SU-DHL-6 (cell line): ENCODE results near the gene GRIN3B.

Experiments used
- H2AFZ ChIP-seq: fragments of 200-600 bp; sonication (generic); 2 replicates; pipeline ENCODE4 v1.6.1; 2014; ENCODE audit warnings: low read depth, mild to moderate bottlenecking, moderate library complexity, mixed read lengths, antibody characterized with exemption, low read length; ENCODE audit not compliant: severe bottlenecking
- H3F3A ChIP-seq: fragments of 200-600 bp; shearing (Covaris generic); 2 replicates; pipeline ENCODE4 v1.6.0; 2016; ENCODE audit warnings: antibody characterized with exemption, mild to moderate bottlenecking; ENCODE audit not compliant: insufficient read depth
- H3K27ac ChIP-seq: fragments of 200-600 bp; sonication (generic); 2 replicates; pipeline ENCODE4 v1.5.1; 2016; ENCODE audit warnings: low read depth, mild to moderate bottlenecking, low read length, moderate library complexity, mixed read lengths
- H3K27me3 ChIP-seq: fragments of 200-600 bp; sonication (generic), shearing (Covaris generic); 2 replicates; pipeline ENCODE4 v1.6.0; 2014; ENCODE audit warnings: mild to moderate bottlenecking, low read length
- H3K36me3 ChIP-seq: fragments of 200-600 bp; sonication (generic); 2 replicates; pipeline ENCODE4 v1.6.1; 2014; ENCODE audit warnings: mild to moderate bottlenecking, low read length, mixed read lengths
- H3K4me2 ChIP-seq: fragments of 300-600, 200-600 bp; shearing (Covaris generic), sonication (generic); 2 replicates; pipeline ENCODE4 v1.6.0; 2014; ENCODE audit warnings: low read length, low read depth, mild to moderate bottlenecking; ENCODE audit not compliant: poor library complexity, severe bottlenecking
- H3K4me3 ChIP-seq: fragments of 200-600 bp; sonication (generic); 2 replicates; pipeline ENCODE4 v1.5.1; 2014; ENCODE audit warnings: antibody characterized with exemption, low read length, mild to moderate bottlenecking, mixed read lengths; ENCODE audit not compliant: insufficient read depth, poor library complexity, severe bottlenecking
- H3K79me2 ChIP-seq: fragments of 200-600 bp; sonication (generic); 2 replicates; pipeline ENCODE4 v1.6.1; 2014; ENCODE audit warnings: mild to moderate bottlenecking, low read length, moderate library complexity; ENCODE audit not compliant: insufficient read depth
- H3K9ac ChIP-seq: fragments of 200-600 bp; sonication (generic); 2 replicates; pipeline ENCODE4 v1.7.0; 2014; ENCODE audit warnings: mild to moderate bottlenecking, low read length
- H3K9me2 ChIP-seq: fragments of 200-600 bp; sonication (generic); replicated peaks from 2 replicates; pipeline ENCODE4 v1.6.1; 2014; ENCODE audit warnings: low read length; ENCODE audit not compliant: insufficient read depth
- H3K9me3 ChIP-seq: fragments of 200-600 bp; sonication (generic); 2 replicates; pipeline ENCODE4 v1.6.1; 2014; ENCODE audit warnings: low read length, mixed read lengths; ENCODE audit not compliant: insufficient read depth
- H4K20me1 ChIP-seq: fragments of 200-600 bp; sonication (generic); 2 replicates; pipeline ENCODE4 v1.6.1; 2014; ENCODE audit warnings: low read depth, mild to moderate bottlenecking, antibody characterized with exemption, low read length, moderate library complexity, mixed read lengths
- CTCF ChIP-seq: fragments of 200-600 bp; sonication (generic); IDR thresholded peaks from one replicate; pipeline ENCODE4 v1.5.1; 2017; ENCODE audit warnings: antibody characterized with exemption, mild to moderate bottlenecking, low read length, moderate library complexity; ENCODE audit not compliant: insufficient read depth, poor library complexity, severe bottlenecking
- EZH2phosphoT487 ChIP-seq: fragments of 200-600 bp; sonication (generic), shearing (Covaris generic); conservative IDR thresholded peaks from 2 replicates; pipeline ENCODE4 v1.6.1; 2018; ENCODE audit warnings: mild to moderate bottlenecking, antibody characterized with exemption, low read length, moderate library complexity, mixed read lengths

GRIN3B gene

GRCh38 chr19:1017115-1017905 lies 17.1 kb downstream of the GRIN3B start:
- Histone ChIP-seq H3K27ac (peak overlapping the region; percentile 61), H3F3A (peaks cover 2% of the 10 kb centered on the region; the same call in 1 of the 2 replicates), H3K9me3 (no peaks in the 10 kb centered on the region), H3K36me3 (no peaks in the 10 kb centered on the region), H2AFZ (no peak overlapping the region), H4K20me1 (0 out of 2 replicates have a peak, but pooled peaks cover 5% of the 10 kb centered on the region), H3K27me3 (no peaks in the 10 kb centered on the region), H3K4me2 (peak overlapping the region; percentile 86), H3K79me2 (peaks cover 63% of the 10 kb centered on the region), H3K9me2 (no peaks in the 10 kb centered on the region), H3K9ac (peak overlapping the region; percentile 91), H3K4me3 (peak overlapping the region; percentile 89)
- TF ChIP-seq CTCF: no peak
- no peak for TF ChIP-seq EZH2phosphoT487

GRCh38 chr19:1017906-1018305 lies 17.7 kb downstream of the GRIN3B start:
- no peaks in the 10 kb centered on the region for H3K9me2 ChIP-seq
- peak overlapping the region; percentile 89 for H3K4me3 ChIP-seq
- TF ChIP-seq CTCF (no peak), EZH2phosphoT487 (no peak)
- H3K79me2 ChIP-seq: peaks cover 63% of the 10 kb centered on the region
- H3K9ac ChIP-seq: peak overlapping the region; percentile 91
- H3K9me3 ChIP-seq: no peaks in the 10 kb centered on the region
- peaks cover 8% of the 10 kb centered on the region for H3F3A ChIP-seq
- H4K20me1 ChIP-seq: 0 out of 2 replicates have a peak, but pooled peaks cover 5% of the 10 kb centered on the region
- H3K27me3 ChIP-seq: no peaks in the 10 kb centered on the region
- no peak overlapping the region for H2AFZ ChIP-seq
- peak overlapping the region; percentile 86 for H3K4me2 ChIP-seq
- no peaks in the 10 kb centered on the region for H3K36me3 ChIP-seq
- H3K27ac ChIP-seq: peak overlapping the region; percentile 61

DNA sequence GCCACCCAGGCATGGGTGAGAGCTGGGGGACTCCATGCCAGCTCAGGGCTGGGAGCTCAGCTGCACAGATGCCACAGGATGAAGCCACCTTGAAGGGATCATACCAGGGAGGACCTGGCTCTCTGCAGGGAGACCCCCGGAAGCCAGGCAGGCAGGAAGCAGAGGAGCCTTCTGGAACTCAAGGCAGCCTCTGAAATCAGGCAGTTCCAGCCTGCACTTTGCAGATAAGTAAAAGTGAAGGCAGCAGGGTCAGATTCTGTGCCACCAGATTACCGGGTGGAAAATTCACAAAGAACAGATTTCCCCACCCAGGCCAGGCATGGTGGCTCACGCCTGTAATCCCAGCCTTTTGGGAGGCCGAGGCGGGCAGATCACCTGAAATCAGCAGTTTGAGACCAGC lies 18.2 kb downstream of the GRIN3B start:
- Histone ChIP-seq H3K36me3 (no peaks in the 10 kb centered on the region), H3K27me3 (no peaks in the 10 kb centered on the region), H3K27ac (peak overlapping the region; percentile 61), H3K4me2 (peak overlapping the region; percentile 86), H3K9ac (peak overlapping the region; percentile 91), H3K4me3 (peak overlapping the region; percentile 89), H4K20me1 (0 out of 2 replicates have a peak, but pooled peaks cover 5% of the 10 kb centered on the region), H3K79me2 (peaks cover 63% of the 10 kb centered on the region), H3K9me2 (no peaks in the 10 kb centered on the region), H3F3A (peaks cover 9% of the 10 kb centered on the region), H2AFZ (no peak overlapping the region), H3K9me3 (no peaks in the 10 kb centered on the region)
- no peak for TF ChIP-seq CTCF
- no peak for TF ChIP-seq EZH2phosphoT487
